Islet precursor cell (in vitro differentiated cells): ENCODE measurements around the gene ALDH5A1.
A peak's percentile ranks its signal among the peaks of the same experiment; 100 is the strongest.

Source experiments
- DNase-seq: peaks from one replicate; pipeline ENCODE4 v3.0.0-alpha.2; 2018

The ALDH5A1 gene

GRCh38 chr6:24534329-24534728 is 39.6 kb downstream of the ALDH5A1 start:
- no peak for DNase-seq

- DNase-seq = no peak
Observed at GRCh38 chr6:24535210-24535609, 40.4 kb downstream of the ALDH5A1 start.

GRCh38 chr6:24536466-24536865 is 41.7 kb downstream of the ALDH5A1 start:
- DNase-seq = no peak

GRCh38 chr6:24537082-24537699 is 42.4 kb downstream of the ALDH5A1 start:
- DNase-seq = no peak

- no peak for DNase-seq
Observed at GRCh38 chr6:24537771-24538385, 43.1 kb downstream of the ALDH5A1 start.

GRCh38 chr6:24539416-24539815 is 44.6 kb downstream of the ALDH5A1 start:
- DNase-seq = no peak

- no peak for DNase-seq
Observed at GRCh38 chr6:24540197-24540596, 45.4 kb downstream of the ALDH5A1 start.

GRCh38 chr6:24543683-24544082 is 48.9 kb downstream of the ALDH5A1 start:
- no peak for DNase-seq

- no peak for DNase-seq
Observed at GRCh38 chr6:24545183-24545582, 50.4 kb downstream of the ALDH5A1 start.

GRCh38 chr6:24545691-24546090 is 50.9 kb downstream of the ALDH5A1 start:
- DNase-seq = no peak

GRCh38 chr6:24546439-24546838 is 51.7 kb downstream of the ALDH5A1 start:
- no peak for DNase-seq

- peak; percentile 79 for DNase-seq
Observed at GRCh38 chr6:24547243-24547642, 52.5 kb downstream of the ALDH5A1 start.

GRCh38 chr6:24549158-24549557 is 54.4 kb downstream of the ALDH5A1 start:
- no peak for DNase-seq

- DNase-seq = peak; percentile 68
Observed at GRCh38 chr6:24549674-24550353, 55.0 kb downstream of the ALDH5A1 start.

GRCh38 chr6:24551139-24551538 is 56.4 kb downstream of the ALDH5A1 start:
- no peak for DNase-seq

- no peak for DNase-seq
Observed at GRCh38 chr6:24554474-24554873, 59.7 kb downstream of the ALDH5A1 start.

GRCh38 chr6:24558516-24558915 is 63.7 kb downstream of the ALDH5A1 start:
- DNase-seq = no peak

- peak; percentile 64 for DNase-seq
Observed at GRCh38 chr6:24564081-24564480, 69.3 kb downstream of the ALDH5A1 start.

GRCh38 chr6:24565196-24565595 is 70.4 kb downstream of the ALDH5A1 start:
- no peak for DNase-seq

GRCh38 chr6:24566020-24566767 is 71.4 kb downstream of the ALDH5A1 start:
- DNase-seq = no peak

- no peak for DNase-seq
Observed at GRCh38 chr6:24568683-24569082, 73.9 kb downstream of the ALDH5A1 start.

- DNase-seq = no peak
Observed at GRCh38 chr6:24569811-24570210, 75.0 kb downstream of the ALDH5A1 start.

- no peak for DNase-seq
Observed at GRCh38 chr6:24571361-24571760, 76.6 kb downstream of the ALDH5A1 start.

- peak; percentile 86 for DNase-seq
Observed at GRCh38 chr6:24574809-24575208, 80.0 kb downstream of the ALDH5A1 start.
